ENCODE results near the gene KCNK16. TPM values are rescaled to one million over a fixed set of nuclear protein-coding genes. Genes with fewer than 3 reads are reported as not detected.

KCNK16 gene
- total and polyA plus RNA-seq, 11 donors: not detected

GRCh38 chr6:39347906-39348585 lies 25.5 kb upstream of the KCNK16 start:
- Histone ChIP-seq H3K27me3 (no peaks in the 10 kb centered on the region), H3K4me1 (peaks cover 0 to 6% (median 0%) of the 10 kb centered on the region in 12 donors), H3K36me3 (no peaks in the 10 kb centered on the region), H3K9me3 (no peaks in the 10 kb centered on the region), H3K27ac (no peak overlapping the region), H3K4me3 (no peak overlapping the region)
- 29 to 44% (median 39%) methylated on average over 9 of the region's 9 CpGs for WGBS, 4 donors
- peak; percentile 43 to 70 (median 55) for DNase-seq
- ATAC-seq: peak in 3 of 4 donors; percentile 63 to 78 (median 71)
- TF ChIP-seq, protein P1, sequence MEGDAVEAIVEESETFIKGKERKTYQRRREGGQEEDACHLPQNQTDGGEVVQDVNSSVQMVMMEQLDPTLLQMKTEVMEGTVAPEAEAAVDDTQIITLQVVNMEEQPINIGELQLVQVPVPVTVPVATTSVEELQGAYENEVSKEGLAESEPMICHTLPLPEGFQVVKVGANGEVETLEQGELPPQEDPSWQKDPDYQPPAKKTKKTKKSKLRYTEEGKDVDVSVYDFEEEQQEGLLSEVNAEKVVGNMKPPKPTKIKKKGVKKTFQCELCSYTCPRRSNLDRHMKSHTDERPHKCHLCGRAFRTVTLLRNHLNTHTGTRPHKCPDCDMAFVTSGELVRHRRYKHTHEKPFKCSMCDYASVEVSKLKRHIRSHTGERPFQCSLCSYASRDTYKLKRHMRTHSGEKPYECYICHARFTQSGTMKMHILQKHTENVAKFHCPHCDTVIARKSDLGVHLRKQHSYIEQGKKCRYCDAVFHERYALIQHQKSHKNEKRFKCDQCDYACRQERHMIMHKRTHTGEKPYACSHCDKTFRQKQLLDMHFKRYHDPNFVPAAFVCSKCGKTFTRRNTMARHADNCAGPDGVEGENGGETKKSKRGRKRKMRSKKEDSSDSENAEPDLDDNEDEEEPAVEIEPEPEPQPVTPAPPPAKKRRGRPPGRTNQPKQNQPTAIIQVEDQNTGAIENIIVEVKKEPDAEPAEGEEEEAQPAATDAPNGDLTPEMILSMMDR (IDR thresholded peaks at IDR 0.05): peak; percentile 76 to 92 (median 84)
- no peak for TF ChIP-seq POLR2A (IDR thresholded peaks at IDR 0.05)
- intact Hi-C loops (cut with DNase I): loop anchor here in 3 of 10 donors (5.0 to 10.0 kb wide), 3 partner anchors 959 to 1679 kb away; no protein-coding TSS in a partner anchor

- H3K27ac ChIP-seq: no peak overlapping the region
- no peaks in the 10 kb centered on the region for H3K9me3 ChIP-seq
- H3K27me3 ChIP-seq: no peaks in the 10 kb centered on the region
- H3K4me3 ChIP-seq: no peak overlapping the region
- H3K4me1 ChIP-seq: peaks cover 0 to 12% (median 0%) of the 10 kb centered on the region in 12 donors
- 58 to 89% (median 85%) methylated on average over 4 to 6 of the region's 6 CpGs for WGBS, 4 donors
- ATAC-seq (no peak), DNase-seq (peak in 1 of 5 donors; percentile 16)
- intact Hi-C loops (cut with DNase I): loop anchor here in 3 of 10 donors (5.0 to 10.0 kb wide), 3 partner anchors 960 to 1680 kb away; no protein-coding TSS in a partner anchor
- TF ChIP-seq POLR2A (IDR thresholded peaks at IDR 0.05): no peak
- TF ChIP-seq, protein P1 (IDR thresholded peaks at IDR 0.05): no peak
- H3K36me3 ChIP-seq: no peaks in the 10 kb centered on the region
These were observed 24.7 kb upstream of the KCNK16 start for GRCh38 chr6:39347206-39347605.

- TF ChIP-seq, protein P1 (IDR thresholded peaks at IDR 0.05): no peak
- TF ChIP-seq POLR2A (IDR thresholded peaks at IDR 0.05): no peak
- Histone ChIP-seq H3K4me1 (peaks cover 0 to 19% (median 6%) of the 10 kb centered on the region in 12 donors), H3K4me3 (no peak overlapping the region), H3K36me3 (no peaks in the 10 kb centered on the region), H3K27me3 (no peaks in the 10 kb centered on the region), H3K9me3 (no peaks in the 10 kb centered on the region), H3K27ac (no peak overlapping the region)
- ATAC-seq: no peak
- WGBS, 4 donors: 70 to 84% (median 80%) methylated on average over 7 of the region's 7 CpGs
- intact Hi-C loops (cut with DNase I): loop anchor here in 3 of 10 donors (5.0 to 10.0 kb wide), 3 partner anchors 962 to 1682 kb away; no protein-coding TSS in a partner anchor
- DNase-seq: peak in 1 of 5 donors; percentile 17
These were observed 22.3 kb upstream of the KCNK16 start for GRCh38 chr6:39344821-39345280.

GRCh38 chr6:39343396-39343870 lies 20.9 kb upstream of the KCNK16 start:
- H3K36me3 ChIP-seq: no peaks in the 10 kb centered on the region
- TF ChIP-seq, protein P1 (IDR thresholded peaks at IDR 0.05): no peak
- TF ChIP-seq POLR2A (IDR thresholded peaks at IDR 0.05): no peak
- intact Hi-C loops (cut with DNase I): loop anchor here in 1 of 10 donors (10.0 kb wide), 1 partner anchor 1681 kb away; no protein-coding TSS in a partner anchor
- H3K9me3 ChIP-seq: no peaks in the 10 kb centered on the region
- no peak overlapping the region for H3K27ac ChIP-seq
- H3K4me1 ChIP-seq: peaks cover 0 to 27% (median 11%) of the 10 kb centered on the region in 12 donors
- peak in 1 of 5 donors; percentile 14 for DNase-seq
- no peak for ATAC-seq
- WGBS, 4 donors: 67 to 79% (median 74%) methylated on average over 9 of the region's 9 CpGs
- no peak overlapping the region for H3K4me3 ChIP-seq
- peaks cover 0 to under 1% (median 0%) of the 10 kb centered on the region in 9 donors for H3K27me3 ChIP-seq

Data from heart left ventricle (tissue), 16 donors.